ENCODE measurements around the gene TRIL. TPM values are rescaled to one million over a fixed set of nuclear protein-coding genes. Genes with fewer than 3 reads are reported as not detected.
A peak's percentile ranks its signal among the peaks of the same experiment; 100 is the strongest.

TRIL gene
- total RNA-seq (2021): 3.0 to 4.6 TPM (median 4.3 TPM) in 3 replicates
- Bru-seq, nascent RNA: percentile 57 among the genes with signal in this experiment
- long read RNA-seq, experiment 1, full-length matches to known transcripts: 24 of 24 reads
- long read RNA-seq, experiment 1, partial matches to known transcripts: 0 of 24 reads
- long read RNA-seq, experiment 1, other reads (novel, unspliced or antisense): 0 of 24 reads
- long read RNA-seq, experiment 2, full-length matches to known transcripts: 3 of 3 reads
- long read RNA-seq, experiment 2, partial matches to known transcripts: 0 of 3 reads
- long read RNA-seq, experiment 2, other reads (novel, unspliced or antisense): 0 of 3 reads
- long read RNA-seq, experiment 3: 0 reads

GRCh38 chr7:28958235-28958979, at the start of gene TRIL:
Gene TRIL (minus strand): TSS chr7:28958330. CDS start chr7:28958046, 284 bp downstream.
- no peaks in the 10 kb centered on the region for H3K36me3 Mint-ChIP-seq
- peak within 1 kb of the TSS; percentile 78 for H3K4me3 Mint-ChIP-seq
- DNase-seq (ENCODE audit: low spot score) (peak; percentile 74), ATAC-seq (peak; percentile 3)
- CTCF ChIA-PET: interaction anchor here (0.6 to 8.8 kb wide), 20 partner anchors 9 to 652 kb away, joined by 3 to 407 read pairs (median 21); no protein-coding TSS in a partner anchor
- POLR2A ChIA-PET: no interaction called here
- no peak within 1 kb of the TSS for H3K27ac Mint-ChIP-seq
- peaks cover 54% of the 10 kb centered on the region for H3K4me1 Mint-ChIP-seq
- H3K27me3 Mint-ChIP-seq (ENCODE audit: low read depth): peaks cover 61% of the 10 kb centered on the region
- no peaks in the 10 kb centered on the region for H3K9me3 Mint-ChIP-seq
- 0 out of 2 replicates have a peak, but pooled peaks have one; percentile 44 for TF ChIP-seq NFE2L1 (CRISPR knock-in tag; IDR thresholded peaks at IDR 0.05)
- TF ChIP-seq IRF2 (CRISPR knock-in tag; IDR thresholded peaks at IDR 0.05; ENCODE audit: borderline replicate concordance, low read depth): 0 out of 2 replicates have a peak, but pooled peaks have one; percentile 37
- no peak for TF ChIP-seq ZNF317 (CRISPR knock-in tag; IDR thresholded peaks at IDR 0.05; ENCODE audit: borderline replicate concordance, low read depth)
- 0 out of 2 replicates have a peak, but pooled peaks have one; percentile 27 for TF ChIP-seq MLX (CRISPR knock-in tag; IDR thresholded peaks at IDR 0.05)
- TF ChIP-seq E2F4 (CRISPR knock-in tag; IDR thresholded peaks at IDR 0.05; ENCODE audit: borderline replicate concordance, low read depth): no peak
- no peak for TF ChIP-seq TEAD4 (CRISPR knock-in tag; IDR thresholded peaks at IDR 0.05)
- TF ChIP-seq ELF4 (CRISPR knock-in tag; IDR thresholded peaks at IDR 0.05; ENCODE audit: low read depth): no peak
- TF ChIP-seq, protein P1, sequence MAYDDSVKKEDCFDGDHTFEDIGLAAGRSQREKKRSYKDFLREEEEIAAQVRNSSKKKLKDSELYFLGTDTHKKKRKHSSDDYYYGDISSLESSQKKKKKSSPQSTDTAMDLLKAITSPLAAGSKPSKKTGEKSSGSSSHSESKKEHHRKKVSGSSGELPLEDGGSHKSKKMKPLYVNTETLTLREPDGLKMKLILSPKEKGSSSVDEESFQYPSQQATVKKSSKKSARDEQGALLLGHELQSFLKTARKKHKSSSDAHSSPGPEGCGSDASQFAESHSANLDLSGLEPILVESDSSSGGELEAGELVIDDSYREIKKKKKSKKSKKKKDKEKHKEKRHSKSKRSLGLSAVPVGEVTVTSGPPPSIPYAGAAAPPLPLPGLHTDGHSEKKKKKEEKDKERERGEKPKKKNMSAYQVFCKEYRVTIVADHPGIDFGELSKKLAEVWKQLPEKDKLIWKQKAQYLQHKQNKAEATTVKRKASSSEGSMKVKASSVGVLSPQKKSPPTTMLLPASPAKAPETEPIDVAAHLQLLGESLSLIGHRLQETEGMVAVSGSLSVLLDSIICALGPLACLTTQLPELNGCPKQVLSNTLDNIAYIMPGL (CRISPR knock-in tag; IDR thresholded peaks at IDR 0.05): peak; percentile 67; the same call in 1 of the 2 replicates
- TF ChIP-seq SP1 (CRISPR knock-in tag; conservative IDR thresholded peaks at IDR 0.05): peak; percentile 52
- TF ChIP-seq, protein P2, sequence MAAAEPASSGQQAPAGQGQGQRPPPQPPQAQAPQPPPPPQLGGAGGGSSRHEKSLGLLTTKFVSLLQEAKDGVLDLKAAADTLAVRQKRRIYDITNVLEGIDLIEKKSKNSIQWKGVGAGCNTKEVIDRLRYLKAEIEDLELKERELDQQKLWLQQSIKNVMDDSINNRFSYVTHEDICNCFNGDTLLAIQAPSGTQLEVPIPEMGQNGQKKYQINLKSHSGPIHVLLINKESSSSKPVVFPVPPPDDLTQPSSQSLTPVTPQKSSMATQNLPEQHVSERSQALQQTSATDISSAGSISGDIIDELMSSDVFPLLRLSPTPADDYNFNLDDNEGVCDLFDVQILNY (CRISPR knock-in tag; IDR thresholded peaks at IDR 0.05): 0 out of 2 replicates have a peak, but pooled peaks have one; percentile 35
- TF ChIP-seq GABPB1 (CRISPR knock-in tag; IDR thresholded peaks at IDR 0.05): no peak
- no peak for TF ChIP-seq AFF4 (CRISPR knock-in tag; IDR thresholded peaks at IDR 0.05; ENCODE audit: borderline replicate concordance)
- TF ChIP-seq ZNF512 (CRISPR knock-in tag; IDR thresholded peaks at IDR 0.05; ENCODE audit: borderline replicate concordance): 0 out of 2 replicates have a peak, but pooled peaks have one; percentile 8
- TF ChIP-seq ZNF263 (CRISPR knock-in tag; IDR thresholded peaks at IDR 0.05; ENCODE audit: low read depth): peak; percentile 75
- no peak for TF ChIP-seq STAT6 (CRISPR knock-in tag; conservative IDR thresholded peaks at IDR 0.05; ENCODE audit: low read depth)
- TF ChIP-seq ETV6 (CRISPR knock-in tag; IDR thresholded peaks at IDR 0.05): no peak
- TF ChIP-seq ERG (CRISPR knock-in tag; IDR thresholded peaks at IDR 0.05): no peak
- 0 out of 2 replicates have a peak, but pooled peaks have one; percentile 17 for TF ChIP-seq NFYB (CRISPR knock-in tag; conservative IDR thresholded peaks at IDR 0.05; ENCODE audit: low read depth)
